ENCODE results near the gene ARHGAP23. TPM values are rescaled to one million over a fixed set of nuclear protein-coding genes. Genes with fewer than 3 reads are reported as not detected.

ARHGAP23 gene
- total RNA-seq, 1 experiment from 2014 or later: 19.0 TPM

DNA sequence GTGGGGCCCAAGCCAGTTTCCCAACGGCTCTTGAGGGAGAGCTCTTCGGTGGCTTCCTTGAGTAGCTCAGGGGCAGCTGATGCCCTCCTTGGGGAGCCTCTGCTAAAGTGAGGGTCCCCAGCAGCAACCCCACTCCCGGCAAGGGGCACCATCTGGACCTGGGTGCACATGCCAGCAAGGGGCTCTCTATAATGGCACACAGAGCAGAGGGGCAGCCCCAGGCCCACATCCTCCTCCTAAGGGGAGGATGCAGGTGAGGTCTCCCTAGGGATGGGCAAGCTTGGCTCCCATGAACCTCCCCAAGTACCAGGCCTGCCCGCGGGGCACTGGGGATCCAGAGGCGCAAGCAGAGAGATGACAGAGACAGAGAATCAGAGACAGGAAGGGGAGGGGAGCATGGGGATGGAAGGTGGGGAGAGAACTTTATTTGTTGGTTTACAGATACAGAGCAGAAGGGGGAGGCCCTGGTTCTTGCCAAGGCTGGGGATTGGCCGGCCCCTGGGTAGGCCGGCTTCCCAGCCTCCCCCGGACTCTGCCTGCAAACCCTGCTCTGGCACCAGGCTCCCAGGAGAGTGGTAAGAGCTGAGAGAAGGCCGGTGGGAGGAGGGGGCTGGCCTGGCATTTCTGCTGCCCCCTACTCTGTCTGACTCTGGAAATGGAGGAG is 116.0 kb downstream of the ARHGAP23 start:
- TF ChIP-seq EZH2 (IDR thresholded peaks at IDR 0.05; ENCODE audit: borderline replicate concordance, low read depth, low read length, poor library complexity, severe bottlenecking) (no peak), CTCF (conservative IDR thresholded peaks at IDR 0.05; ENCODE audit: low read depth, low read length) (no peak)
- no peaks in the 10 kb centered on the region for H3K36me3 ChIP-seq (ENCODE audit: insufficient read depth, low read length, poor library complexity, severe bottlenecking)
- no peaks in the 10 kb centered on the region for H3K4me1 ChIP-seq (ENCODE audit: insufficient read depth, low read length, poor library complexity, severe bottlenecking)
- BruUV-seq (replicated peaks): no TSS peak
- ChIA-PET CTCF (no interaction called here), POLR2A (ENCODE audit: low non-redundant PET) (no interaction called here)
- DNase-seq (ENCODE audit: low spot score): no peak
- intact Hi-C loops (cut with micrococcal nuclease; ENCODE audit: unreplicated experiment): no loop called here
- no peak overlapping the region for H3K4me3 ChIP-seq (ENCODE audit: low read depth, low read length, poor library complexity, severe bottlenecking)
- no peaks in the 10 kb centered on the region for H3K9me3 ChIP-seq (ENCODE audit: low read depth, low read length, poor library complexity, severe bottlenecking)
- H3K27ac ChIP-seq (ENCODE audit: low read depth, low read length, poor library complexity, severe bottlenecking): no peak overlapping the region
- no peaks in the 10 kb centered on the region for H3K27me3 ChIP-seq (replicated peaks; ENCODE audit: insufficient read depth, low read depth, low read length, poor library complexity)

GRCh38 chr17:38544839-38545209 is 116.6 kb downstream of the ARHGAP23 start:
- CTCF ChIA-PET: no interaction called here
- H3K27me3 ChIP-seq (replicated peaks; ENCODE audit: insufficient read depth, low read depth, low read length, poor library complexity): no peaks in the 10 kb centered on the region
- no TSS peak for BruUV-seq (replicated peaks)
- H3K4me3 ChIP-seq (ENCODE audit: low read depth, low read length, poor library complexity, severe bottlenecking): no peak overlapping the region
- no peak for DNase-seq (ENCODE audit: low spot score)
- no peak for TF ChIP-seq EZH2 (IDR thresholded peaks at IDR 0.05; ENCODE audit: borderline replicate concordance, low read depth, low read length, poor library complexity, severe bottlenecking)
- TF ChIP-seq CTCF (conservative IDR thresholded peaks at IDR 0.05; ENCODE audit: low read depth, low read length): no peak
- POLR2A ChIA-PET (ENCODE audit: low non-redundant PET): no interaction called here
- intact Hi-C loops (cut with micrococcal nuclease; ENCODE audit: unreplicated experiment): no loop called here
- H3K4me1 ChIP-seq (ENCODE audit: insufficient read depth, low read length, poor library complexity, severe bottlenecking): no peaks in the 10 kb centered on the region
- no peaks in the 10 kb centered on the region for H3K9me3 ChIP-seq (ENCODE audit: low read depth, low read length, poor library complexity, severe bottlenecking)
- no peak overlapping the region for H3K27ac ChIP-seq (ENCODE audit: low read depth, low read length, poor library complexity, severe bottlenecking)
- H3K36me3 ChIP-seq (ENCODE audit: insufficient read depth, low read length, poor library complexity, severe bottlenecking): no peaks in the 10 kb centered on the region

DNA sequence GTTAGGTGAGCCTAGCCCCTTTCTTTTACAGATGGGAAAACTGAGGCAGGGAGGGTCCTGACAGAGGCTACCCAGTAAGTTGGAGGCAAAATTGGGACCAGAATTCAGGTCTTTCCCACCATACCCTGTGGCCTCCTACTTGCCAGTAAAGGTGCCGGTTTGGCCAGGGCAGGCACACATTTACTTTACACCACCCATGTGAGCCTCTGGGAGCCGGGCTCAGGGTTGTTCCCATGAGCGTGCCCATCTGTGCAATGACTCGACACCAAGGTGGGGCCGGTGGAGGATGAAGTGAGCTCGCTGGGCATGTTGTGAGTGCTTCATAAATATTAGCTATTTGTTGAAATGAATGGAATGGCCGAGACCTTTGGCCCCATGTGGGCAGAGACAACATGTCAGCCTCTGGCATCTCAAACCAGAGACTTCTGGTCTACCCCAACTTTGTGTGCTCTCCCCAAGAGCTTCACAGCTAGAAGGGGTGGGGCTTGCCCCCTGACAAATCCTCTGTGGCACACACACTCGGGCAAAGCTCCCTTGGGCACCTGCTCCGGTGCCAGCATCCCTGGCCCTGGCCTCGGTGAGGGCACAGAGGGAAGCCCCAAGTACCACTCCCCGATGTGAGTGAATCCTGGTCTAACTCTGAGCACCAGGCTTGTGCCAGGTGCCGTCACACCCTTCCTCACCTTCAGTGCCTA is 117.4 kb downstream of the ARHGAP23 start:
- Histone ChIP-seq H3K27me3 (replicated peaks; ENCODE audit: insufficient read depth, low read depth, low read length, poor library complexity) (no peaks in the 10 kb centered on the region), H3K4me1 (ENCODE audit: insufficient read depth, low read length, poor library complexity, severe bottlenecking) (no peaks in the 10 kb centered on the region), H3K36me3 (ENCODE audit: insufficient read depth, low read length, poor library complexity, severe bottlenecking) (no peaks in the 10 kb centered on the region), H3K9me3 (ENCODE audit: low read depth, low read length, poor library complexity, severe bottlenecking) (no peaks in the 10 kb centered on the region), H3K4me3 (ENCODE audit: low read depth, low read length, poor library complexity, severe bottlenecking) (no peak overlapping the region), H3K27ac (ENCODE audit: low read depth, low read length, poor library complexity, severe bottlenecking) (no peak overlapping the region)
- intact Hi-C loops (cut with micrococcal nuclease; ENCODE audit: unreplicated experiment): no loop called here
- TF ChIP-seq EZH2 (IDR thresholded peaks at IDR 0.05; ENCODE audit: borderline replicate concordance, low read depth, low read length, poor library complexity, severe bottlenecking): no peak
- no peak for TF ChIP-seq CTCF (conservative IDR thresholded peaks at IDR 0.05; ENCODE audit: low read depth, low read length)
- POLR2A ChIA-PET (ENCODE audit: low non-redundant PET): no interaction called here
- CTCF ChIA-PET: no interaction called here
- no peak for DNase-seq (ENCODE audit: low spot score)
- BruUV-seq (replicated peaks): no TSS peak

Measured in A673 (cell line).